ENCODE data around the gene KRT73.

Gene KRT73

DNA sequence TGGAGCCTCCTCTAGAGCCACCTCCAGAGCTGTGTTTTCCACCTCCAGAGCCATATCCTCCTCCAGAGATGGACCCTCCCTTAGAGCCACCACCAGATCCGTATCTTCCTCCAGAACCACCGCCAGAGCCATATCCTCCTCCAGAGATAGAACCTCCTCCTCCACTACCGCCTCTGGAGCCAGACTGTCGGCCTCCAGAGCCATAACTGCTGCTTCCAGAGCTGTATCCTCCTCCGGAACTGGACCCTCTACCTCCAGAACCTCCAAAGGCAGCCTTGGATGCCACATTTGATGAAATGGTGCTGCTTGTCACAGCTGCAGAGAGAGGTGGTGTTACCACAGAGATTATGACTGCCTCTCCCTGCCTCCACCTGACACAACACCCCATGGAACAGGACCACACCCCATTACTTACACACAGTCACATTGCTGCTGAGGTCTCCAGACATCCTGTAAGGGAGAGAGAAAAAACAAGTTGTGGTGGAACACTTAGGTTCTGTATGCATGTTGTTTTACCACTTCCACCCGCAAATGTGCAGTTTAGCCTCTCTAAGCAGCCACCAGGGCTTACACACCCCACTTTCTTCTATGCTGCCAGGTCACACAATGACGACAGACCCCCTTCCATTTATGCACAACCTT is 26.9 kb upstream of the KRT73 start:
- peak; percentile 44 for DNase-seq

DNA sequence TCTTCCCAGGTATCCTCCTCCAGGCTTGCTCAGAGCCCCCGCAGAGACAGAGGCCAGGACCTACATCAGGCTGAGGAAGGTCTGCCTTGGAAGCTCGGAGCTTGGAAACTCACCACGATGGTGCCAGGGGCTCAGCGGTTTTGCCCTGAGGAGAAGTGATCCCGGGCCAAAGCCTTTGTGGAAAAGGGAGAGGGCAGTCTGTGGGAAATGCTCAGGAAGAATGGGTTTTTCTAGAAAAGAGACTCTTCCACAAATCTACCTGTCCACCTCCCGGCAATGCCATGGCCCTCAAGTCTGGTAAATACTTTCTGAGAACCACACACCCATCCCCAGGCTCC is 25.7 kb upstream of the KRT73 start:
- DNase-seq: peak; percentile 50

DNA sequence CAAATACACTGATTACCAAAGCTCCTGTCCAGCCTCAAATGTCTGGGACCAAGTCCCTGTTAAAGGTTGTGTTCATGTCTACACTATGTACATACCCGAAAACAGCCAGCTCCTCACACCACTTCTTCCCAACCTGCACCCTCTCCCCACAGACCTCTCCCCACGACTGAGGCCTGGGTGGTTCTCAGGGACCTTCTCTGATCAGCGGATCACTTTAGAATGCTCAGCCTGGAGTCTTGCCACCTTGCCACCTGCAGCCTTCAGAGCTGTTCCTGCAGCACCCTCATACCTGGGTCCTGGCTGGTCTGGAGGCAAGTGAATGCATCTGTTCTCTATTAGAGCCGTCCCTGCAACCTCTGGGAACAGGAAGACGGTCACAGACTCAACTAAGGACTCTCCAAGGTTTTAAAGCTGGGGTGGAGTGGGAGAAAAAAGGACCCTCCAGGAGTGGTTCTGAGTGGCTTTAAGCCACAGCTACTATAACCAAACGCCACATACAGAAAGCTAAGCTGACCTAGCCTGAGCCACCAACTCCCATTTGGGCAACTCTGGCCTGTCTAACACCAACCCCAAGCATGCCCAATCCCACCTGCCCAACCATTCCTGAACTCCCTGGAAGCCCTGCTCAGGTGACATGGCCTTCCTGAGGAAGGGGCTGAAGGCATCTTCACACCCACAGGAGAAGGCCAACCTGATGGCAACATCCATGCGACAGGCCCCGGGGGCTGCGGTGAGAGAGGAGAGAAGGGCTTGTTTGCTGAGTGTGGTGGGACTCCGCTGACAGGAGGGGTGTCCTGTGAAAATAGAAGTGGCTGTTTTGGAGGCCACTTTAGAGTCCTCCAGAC is 25.1 kb upstream of the KRT73 start:
- DNase-seq: peak; percentile 36

DNA sequence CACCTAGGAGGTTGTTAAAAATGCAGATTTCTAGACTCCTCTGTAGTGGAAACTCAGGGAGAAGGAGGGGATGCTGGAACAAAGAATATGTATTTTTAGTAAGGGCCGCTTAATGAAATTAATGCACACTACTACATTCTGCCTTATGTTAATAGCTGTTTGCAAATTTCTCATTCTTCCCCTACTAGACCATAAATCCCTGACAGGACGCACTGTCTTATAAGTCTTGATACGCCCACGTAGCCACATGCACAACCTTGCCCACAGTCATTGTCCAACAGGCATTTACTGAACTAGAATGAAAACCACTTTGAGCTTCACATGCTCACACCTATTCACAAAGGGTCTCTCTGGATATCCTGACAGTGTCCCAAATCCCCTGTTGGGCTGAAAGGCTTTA is 23.1 kb upstream of the KRT73 start:
- DNase-seq: peak; percentile 11

DNA sequence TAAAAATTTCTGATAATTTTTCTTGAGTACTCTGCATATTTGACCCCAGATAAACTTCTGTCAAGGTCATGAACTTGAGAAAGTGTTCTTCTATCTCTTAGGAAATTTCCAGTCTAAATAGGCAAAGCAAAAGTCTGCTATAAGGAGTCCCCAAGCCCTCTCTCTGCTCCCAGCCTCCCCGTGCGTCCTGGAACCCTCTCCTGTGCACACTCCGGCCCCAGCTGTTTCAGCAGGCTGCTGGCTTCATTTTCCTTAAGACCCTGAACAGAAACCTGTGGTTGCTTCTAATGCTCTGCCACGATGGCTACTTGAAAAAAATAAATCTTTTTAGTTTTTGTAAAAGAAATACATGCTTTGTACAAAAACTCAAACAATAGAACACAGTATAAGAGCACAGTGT is 18.9 kb upstream of the KRT73 start:
- peak; percentile 25 for DNase-seq

DNA sequence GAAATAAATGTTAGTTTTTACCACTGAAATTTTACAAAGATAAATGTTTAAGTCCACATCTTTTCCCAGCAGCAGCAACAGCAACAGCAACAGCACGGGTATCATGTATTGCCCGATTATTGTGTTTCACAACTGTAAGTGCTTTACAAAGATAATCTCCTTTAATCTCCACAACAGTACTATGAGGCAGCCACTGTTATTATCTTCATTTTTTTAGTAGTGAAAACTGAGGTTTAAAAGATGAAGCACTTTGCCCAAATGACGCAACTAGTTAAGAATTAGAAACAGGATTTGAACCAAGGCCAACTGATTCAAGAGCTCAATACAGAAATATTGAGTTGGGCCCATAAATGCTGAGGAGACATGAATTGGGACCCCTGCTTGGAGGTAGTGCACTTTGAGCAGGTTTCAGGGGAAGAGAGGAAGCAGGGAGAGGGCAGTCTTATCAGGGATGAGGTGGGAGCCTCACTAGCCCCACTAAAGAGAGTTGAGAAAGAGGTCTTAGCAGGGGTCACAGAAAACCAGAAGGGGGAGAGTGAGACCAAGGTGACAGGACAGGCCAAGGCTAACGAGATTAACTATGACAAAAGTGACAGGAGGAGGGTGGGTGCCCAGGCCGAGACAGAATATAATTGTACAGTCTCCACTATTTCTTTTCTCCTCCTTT is 18.4 kb upstream of the KRT73 start:
- DNase-seq: peak; percentile 25

DNA sequence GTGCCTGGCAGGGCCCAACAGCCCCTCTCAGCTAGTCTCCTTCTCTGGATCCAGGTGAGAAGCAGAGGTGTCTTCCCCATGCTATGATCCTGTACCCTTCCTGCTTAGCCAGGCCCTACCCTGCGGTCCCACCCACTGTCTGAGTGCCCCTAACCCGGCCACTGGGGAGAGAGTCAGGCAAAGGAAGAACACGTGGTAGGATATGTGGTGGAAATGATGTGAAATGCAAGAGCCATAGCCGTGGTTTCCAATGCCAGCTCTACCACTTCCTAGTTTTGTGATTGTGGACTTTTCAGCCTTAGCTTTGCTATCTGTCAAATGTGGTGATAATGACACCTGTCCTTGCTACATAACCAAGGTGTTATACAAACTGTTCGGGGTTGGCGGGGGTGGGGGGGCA is 17.8 kb upstream of the KRT73 start:
- DNase-seq: peak; percentile 35

DNA sequence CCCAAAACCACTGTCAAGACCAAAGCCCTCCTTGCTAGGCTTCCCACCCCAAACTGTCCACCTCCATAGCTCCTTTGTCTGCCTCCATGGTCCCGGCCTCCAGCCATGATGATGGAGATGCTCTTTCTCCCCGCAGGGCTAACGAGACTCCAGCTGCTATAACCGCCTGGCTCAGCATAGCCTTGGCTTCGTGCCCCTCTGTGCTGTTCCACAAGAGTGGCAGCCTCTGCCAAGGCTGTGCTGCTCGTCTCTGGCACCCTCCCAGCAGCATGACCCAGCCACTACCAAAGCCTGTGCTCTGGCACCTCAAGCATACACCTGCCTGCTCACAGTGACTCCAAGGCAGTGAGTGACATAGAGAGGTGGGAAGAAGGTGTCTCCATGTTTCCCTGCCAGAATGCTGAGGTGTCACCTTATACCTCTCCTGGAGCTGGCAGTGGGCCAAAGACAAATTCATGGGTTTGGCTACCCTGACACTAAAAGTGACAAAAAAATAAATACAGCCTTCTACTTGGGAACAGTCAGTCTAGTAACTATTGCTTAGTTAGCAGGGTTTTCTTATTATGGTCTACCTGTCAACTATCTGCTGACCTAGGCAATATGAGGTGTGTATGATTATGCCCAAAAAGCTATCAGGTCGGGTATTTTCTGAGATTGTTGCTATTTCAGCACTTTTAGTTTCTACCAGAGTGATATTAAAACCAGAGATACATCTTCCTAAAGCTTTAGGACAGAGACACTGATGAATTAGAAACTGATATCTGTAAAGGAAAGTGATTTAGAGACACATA is 16.1 kb upstream of the KRT73 start:
- DNase-seq: peak; percentile 43

DNA sequence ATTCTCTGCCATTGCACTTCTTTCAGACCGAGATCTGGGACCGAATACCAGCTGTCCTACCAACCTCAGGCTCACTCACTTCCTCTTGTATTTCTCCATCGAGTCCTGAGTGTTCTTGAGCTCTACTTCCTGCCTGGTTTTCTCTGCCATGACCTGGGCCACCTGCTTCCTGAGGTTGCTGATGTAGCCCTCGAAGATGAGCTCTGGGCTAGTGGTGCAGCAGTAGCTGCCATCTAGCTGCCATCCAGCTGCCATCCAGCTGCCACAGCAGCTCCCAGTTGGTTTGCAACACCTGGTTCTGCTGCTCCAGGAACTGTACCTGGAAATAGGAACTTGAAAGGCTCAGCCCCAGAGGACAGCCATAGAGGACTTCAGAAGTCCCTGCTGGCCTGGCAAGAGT is 15.0 kb upstream of the KRT73 start:
- peak; percentile 36 for DNase-seq

DNA sequence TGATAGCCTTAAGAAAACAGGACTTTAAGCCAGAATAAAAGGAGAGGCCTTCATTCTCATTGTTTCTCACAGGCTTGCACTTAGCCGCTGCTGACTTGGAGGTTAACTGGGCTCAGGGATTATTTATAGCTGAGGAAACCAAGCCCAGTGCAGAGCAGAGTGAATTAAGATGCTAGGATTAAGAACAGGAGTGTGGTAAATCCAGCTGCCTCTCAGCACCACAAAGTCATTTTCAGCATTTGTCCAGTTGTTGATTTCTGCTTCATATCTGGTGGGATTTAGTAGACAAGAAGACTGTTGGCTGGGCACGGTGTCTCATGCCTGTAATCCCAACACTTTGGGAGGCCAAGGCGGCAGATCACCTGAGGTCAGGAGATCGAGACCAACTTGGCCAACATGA is 14.3 kb upstream of the KRT73 start:
- DNase-seq: no peak

DNA sequence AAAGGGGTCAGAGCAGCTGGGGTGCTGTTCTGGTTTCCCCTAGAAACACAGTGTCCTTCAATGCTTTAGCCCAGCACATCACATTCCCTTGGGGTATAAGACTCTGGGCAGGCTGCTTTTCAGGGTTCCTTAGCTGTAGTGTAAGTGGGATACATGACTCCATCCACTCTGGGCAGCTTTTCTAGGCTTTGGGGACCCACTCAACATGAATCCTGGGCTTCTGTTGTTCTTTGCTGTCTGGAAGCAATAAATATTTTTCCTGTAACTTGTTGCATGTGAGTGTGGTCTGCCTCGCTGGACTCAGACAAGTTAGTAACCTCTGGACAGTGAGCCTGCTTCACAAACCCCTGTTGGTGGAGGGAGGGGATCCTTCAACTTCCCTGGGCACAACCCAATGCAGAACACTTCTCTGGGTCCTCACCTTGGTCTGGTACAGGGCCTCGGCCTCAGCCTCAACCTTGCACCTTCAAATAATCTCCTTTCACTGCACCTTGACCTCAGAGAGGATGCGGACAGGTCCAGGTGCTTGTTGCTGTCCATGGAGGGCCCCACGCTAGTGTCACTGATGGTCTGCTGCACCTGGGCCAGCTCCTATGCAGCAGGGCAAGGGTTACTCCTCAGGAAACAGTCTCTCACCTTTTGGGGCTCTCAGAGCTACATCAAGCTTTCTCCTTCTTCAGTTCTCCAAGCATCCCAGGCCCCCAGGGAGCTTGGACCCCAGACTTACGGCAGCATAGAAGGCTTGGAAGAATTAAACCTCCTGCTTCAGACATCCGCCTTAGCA is 13.5 kb upstream of the KRT73 start:
- peak; percentile 46 for DNase-seq

DNA sequence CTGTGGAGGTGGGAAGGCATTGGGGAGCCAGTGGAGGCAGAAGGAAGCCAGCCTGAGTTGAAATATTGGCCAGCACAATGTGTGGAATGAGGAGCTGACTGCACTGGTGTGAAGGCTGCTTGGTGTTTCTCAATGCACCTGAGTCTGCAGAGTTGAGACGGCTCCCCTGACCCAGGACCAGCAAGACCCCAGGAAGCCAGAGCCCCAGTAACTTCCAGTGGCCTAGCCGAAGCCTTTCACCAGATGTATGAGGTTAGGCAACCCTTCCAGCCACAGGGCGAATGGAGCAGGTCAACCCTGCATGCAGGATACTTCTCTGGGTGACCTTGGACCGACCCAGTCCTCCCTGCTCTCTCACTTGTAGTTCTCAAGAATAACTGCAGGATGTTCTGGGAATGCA is 12.9 kb upstream of the KRT73 start:
- DNase-seq: peak; percentile 45

DNA sequence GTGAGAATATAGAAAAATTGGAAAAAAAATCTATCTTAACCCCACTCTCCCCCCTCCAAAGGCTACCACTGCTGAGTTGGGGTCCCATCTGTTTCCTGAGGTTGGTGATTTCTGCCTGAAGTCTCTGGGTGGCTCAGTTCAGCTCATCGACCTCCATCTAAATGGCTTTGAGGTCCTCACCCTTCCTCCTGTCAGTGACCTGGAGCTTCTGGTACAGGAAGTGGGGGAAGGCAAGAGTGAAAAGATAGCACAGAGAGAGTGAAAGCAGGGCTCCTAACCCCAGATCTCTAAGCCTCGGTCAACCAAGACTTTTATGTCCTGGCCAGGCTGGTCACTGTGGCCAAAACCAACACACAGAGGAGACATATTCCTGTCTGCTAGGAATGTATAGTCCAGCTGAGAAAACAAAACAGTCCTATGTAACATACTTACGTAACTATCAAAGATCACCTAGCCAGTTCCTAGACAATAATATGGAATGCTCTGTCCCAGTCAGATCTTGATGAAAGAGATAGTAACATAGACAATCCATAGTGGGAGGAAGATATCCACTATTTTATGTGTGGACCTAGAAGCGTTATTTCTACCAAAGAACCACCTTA is 12.3 kb upstream of the KRT73 start:
- peak; percentile 30 for DNase-seq

DNA sequence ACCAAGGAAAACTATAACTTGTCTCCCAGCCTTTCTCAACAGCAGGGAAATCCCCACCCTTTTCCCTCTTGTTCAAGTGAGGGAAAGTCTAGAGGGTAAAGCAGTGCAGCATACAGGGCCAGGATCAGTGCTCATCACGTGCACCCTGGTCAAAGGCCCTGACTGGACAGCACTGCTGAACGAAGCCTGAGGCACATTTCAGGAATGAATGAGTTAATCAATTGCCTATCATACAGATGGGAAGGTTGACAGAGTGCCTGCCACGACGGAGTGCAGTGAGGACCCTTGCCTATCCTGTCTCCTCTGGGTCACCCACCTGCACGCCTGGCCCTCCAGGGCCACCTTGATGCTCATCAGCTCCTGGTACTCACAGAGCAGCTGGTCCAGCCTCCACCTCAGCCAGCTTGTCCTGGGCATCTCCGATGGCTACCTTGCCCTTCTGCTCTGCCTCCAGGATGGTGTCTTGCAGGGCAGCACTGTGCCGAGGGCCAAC is 11.7 kb upstream of the KRT73 start:
- DNase-seq: peak; percentile 54

DNA sequence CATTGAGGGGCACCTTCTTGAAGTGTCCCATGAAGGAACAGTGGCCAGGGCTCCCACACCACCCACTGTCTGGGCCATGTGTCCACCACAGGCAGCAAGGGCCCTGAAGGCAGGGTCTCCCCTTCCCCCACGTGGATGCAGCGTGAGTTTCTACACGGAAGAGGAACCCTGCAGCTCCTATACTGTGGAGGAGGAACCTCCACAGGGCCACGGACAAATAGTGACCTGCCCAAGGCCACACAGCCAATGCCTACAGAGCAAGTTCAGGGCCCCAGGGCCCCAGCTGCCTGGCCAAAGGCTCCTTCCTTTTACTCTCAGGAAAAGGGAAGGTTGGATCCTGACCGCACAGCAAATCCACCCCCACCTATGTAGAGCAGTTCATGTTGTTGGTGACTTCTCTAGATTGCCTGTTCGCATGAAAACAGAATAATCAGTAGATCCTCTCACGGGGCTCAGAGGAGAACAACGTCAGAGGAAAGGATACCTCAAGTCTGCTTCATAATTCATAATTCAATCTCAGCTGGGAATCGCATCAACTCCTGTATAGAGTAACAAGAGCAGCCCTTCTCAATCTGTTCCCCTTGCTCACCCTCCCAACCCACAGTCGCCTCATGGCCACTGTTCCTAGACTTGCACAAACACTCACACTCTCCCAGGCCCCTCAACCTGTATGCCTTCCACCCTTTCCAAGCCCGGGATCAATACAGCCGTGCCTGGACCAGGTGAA is 11.1 kb upstream of the KRT73 start:
- DNase-seq: peak; percentile 51

DNA sequence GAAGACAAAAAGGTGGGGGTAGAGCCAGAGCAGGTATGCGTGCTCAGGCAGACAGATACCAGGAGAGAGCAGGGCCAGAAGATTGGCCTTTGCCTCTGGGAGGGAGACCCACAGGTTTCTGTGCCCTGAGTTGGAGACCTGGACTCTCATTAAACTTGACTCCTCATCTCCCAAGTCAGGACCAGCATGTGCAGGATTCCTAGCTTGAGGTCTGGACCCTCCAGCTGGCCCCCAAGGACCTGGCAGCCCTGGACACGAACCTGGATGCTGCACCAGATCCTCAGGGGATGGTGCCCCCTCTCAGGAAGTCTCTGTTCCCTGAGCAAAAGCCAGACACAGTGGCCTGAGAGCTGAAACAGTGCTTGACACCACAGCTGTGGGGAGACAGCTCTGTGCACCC is 10.5 kb upstream of the KRT73 start:
- peak; percentile 50 for DNase-seq

DNA sequence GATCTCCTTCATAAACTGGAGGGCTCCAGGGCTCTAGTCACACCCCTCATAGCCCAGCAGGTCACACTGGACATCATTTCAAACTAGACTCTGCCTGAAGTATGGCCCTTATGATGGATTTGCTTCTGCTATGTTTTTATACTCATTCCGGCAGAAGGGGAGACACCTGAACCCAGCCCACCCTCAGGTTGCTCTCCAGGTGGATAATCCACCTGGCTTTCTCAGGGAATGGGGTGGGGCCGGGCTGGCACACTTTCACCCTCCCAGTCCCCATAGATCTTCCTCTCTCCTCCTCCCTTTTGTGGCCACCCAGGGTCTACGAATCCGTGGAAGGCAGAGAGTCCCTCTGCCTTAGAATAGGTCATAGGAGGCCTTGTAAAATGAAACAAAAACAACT is 9.8 kb upstream of the KRT73 start:
- DNase-seq: peak; percentile 41

DNA sequence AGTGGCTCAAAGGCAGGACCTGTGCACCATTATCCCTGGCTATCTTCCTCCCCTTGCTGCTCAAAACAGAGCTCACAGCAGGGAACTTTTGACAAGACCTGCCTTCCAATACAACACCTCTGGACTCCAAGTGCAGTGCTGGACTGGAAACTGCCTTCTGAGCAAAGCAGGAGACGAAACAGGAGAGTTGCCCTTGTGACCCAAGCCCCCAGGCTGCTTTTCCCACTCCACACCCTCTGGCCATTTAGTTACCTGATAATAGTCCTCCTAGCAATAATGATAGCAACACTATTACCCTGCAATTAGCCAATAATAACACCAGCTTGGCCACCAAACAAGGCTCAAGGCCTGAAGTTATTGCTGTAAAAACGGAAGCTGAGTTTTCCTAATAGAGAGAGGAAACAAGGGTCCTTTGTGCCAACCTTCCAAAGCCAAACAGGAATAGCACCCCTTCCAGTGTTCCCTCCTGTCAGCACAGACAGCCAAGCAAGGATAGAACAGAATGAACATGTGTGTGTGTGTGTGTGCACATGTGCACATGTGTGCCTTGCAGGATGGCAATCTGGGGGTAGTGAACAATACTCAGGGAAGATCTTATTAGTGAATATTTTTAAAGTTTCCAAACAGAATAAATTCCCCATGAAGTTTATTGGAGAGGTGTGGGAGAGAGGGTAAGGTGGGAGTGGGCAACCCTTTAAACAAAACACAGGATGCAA is 9.2 kb upstream of the KRT73 start:
- peak; percentile 59 for DNase-seq

DNA sequence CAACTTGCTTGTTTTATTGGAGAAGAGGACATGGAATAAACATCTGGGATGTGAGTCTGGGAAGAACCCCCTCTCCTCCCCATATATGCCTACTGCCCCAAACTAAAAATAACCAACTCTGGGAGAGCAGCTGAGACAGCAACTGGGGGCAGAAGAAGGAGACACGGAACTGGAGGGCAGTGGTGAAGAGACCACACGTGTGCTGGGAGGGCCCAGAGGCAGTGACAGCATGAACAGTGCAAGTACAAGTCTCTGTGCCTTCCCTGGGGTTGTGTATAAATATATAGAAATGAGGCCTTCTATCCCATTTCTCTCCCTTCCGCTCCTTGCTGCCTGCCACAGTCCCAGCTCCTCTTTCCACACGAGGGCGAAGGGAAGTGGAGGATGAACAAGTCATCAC is 4.0 kb upstream of the KRT73 start:
- DNase-seq: peak; percentile 27

DNA sequence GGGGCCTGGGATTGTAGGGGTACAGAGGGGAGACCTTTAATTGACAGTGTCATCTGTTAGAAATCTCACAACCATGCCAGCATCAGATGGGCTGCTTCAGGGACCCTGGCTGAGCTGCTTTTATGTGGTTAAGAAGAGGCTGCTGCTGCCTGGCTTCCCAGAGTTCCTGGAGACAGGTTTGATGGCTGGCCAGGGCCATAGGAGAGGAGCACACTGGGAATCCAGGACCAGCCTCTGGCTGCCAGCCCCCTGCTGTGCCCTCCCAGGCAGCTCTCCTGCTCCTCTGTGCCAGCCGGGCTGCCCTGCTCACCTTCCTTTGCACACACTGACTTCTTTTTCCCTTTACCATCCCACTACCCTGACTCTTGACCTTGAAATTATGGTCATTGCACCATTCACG is 507 bp upstream of the KRT73 start:
- DNase-seq: no peak

DNA sequence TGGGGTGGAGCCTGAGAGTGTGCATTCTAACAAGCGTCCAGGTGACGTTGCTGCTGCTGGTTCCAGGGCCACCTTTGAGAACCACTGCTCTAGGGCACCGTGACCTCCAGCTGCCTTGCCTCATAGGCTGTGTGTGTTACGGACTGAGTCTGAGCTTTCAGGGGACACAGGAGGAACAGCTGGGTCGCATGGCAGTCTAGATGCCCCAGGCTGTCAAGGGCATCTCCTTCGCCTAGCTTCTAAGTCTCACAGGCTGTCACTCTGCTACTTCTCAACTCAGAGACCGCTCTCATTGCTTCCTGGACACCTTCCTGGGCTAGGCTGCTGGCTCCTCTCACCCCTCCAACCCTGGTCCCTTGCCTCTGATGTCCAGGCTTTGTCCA is 965 bp downstream of the KRT73 start:
- no peak for DNase-seq

All from islet precursor cell (in vitro differentiated cells).